Measurements from ENCODE around the gene SLC23A2.
"Not testable (repeated sequence)": the region's sequence is repeated elsewhere in the genome, so short reads cannot be mapped to it uniquely, and the experiment has no call there.

SLC23A2 gene

GRCh38 chr20:4876301-4876700 lies 125.0 kb downstream of the SLC23A2 start:
- DNase-seq (ENCODE audit: low read depth in 2 of 2): no peak

DNA sequence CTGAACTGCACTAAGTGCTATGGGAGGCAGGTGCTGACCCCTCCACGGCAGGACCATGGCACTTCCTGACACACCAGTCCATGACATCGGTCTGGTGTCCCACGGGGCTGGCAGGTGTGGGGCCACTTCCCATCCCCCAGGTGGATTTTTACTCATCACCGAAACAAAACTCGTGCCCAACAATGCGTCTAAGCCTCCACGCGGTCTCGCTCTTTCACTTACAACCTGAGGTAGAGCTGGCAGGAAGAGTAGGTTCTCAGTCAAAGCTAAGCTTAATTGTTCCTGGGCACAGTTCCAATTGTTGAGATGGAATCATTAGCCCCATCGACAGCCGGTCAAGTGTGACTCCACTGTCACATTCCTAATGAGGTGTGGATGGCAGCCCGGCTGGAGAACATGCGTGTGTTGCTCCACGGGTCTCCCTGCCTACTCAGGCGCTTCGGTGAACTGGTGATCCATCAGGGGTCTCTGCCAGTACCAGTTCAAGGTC lies 125.7 kb downstream of the SLC23A2 start:
- DNase-seq (ENCODE audit: low read depth in 2 of 2): no peak

GRCh38 chr20:4873396-4873795 lies 127.9 kb downstream of the SLC23A2 start:
- DNase-seq (ENCODE audit: low read depth in 2 of 2): no peak

DNA sequence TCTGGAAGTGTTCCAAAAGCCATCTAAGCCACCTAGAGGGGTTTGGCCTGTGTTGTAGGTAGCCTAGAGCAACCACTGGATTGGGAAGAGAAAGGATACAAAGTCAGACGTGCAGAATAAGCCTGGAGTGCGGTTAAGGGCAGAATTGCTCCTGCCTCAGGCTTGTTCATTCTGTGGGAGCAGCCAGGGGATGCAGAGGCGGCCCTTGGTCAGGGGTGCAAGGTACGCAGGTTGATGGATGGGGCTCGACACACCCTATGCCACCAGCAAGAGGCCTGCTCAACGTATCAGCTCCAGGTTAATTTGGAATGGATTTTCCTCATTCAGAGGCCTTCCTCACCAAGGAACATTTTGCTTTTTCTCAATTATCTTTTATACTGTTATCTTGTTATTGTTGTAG lies 129.8 kb downstream of the SLC23A2 start:
- no peak for DNase-seq (ENCODE audit: low read depth in 2 of 2)

DNA sequence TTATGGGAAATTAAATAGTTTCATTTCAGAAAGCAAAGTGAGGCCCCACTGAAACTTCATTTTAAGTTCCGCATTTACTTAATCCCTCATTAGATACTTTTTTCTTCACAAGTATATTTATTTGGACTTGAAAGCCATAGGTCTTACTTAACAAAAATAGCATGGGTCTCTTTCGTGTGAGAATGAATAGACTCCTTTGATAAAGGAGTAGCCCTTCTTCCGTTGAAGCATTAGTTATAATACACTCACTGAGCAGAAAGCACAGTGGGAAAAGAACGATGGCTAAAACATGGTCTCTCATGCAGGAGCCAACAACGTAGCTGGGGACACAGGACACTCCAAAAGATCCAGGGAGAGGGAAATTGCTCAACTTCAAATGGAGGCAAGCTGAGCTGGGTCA lies 130.4 kb downstream of the SLC23A2 start:
- no peak for DNase-seq (ENCODE audit: low read depth in 2 of 2)

GRCh38 chr20:4869290-4870193 lies 131.8 kb downstream of the SLC23A2 start:
- no peak for DNase-seq (ENCODE audit: low read depth in 2 of 2)

- no peak for DNase-seq (ENCODE audit: low read depth in 2 of 2)
Observed at GRCh38 chr20:4867051-4867450, 134.3 kb downstream of the SLC23A2 start.

- DNase-seq (ENCODE audit: low read depth in 2 of 2): no peak
Observed at GRCh38 chr20:4866429-4866828, 134.9 kb downstream of the SLC23A2 start.

GRCh38 chr20:4864311-4864752 lies 137.0 kb downstream of the SLC23A2 start:
- DNase-seq (ENCODE audit: low read depth in 2 of 2): no peak

GRCh38 chr20:4862661-4863060 lies 138.6 kb downstream of the SLC23A2 start:
- DNase-seq (ENCODE audit: low read depth in 2 of 2): no peak

- no peak for DNase-seq (ENCODE audit: low read depth in 2 of 2)
Observed at GRCh38 chr20:4861961-4862360, 139.3 kb downstream of the SLC23A2 start.

DNA sequence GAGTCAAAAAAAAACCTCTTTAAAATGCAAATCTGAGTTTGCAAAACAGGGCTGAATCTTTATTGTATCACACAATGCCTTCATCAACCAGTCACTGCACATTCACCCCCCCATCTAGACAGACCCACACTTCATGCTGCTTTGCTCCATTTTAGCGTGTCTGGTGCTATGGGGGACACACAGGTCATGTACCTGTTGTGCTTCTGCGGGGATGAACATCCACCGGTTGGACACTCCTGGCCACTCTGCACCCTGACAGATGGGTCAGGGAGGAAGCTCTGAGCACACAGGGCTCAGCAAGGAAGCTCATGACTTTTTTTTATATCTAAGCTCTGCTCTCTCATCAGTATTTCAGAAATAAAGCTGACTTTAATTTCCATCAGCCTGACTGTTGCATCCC lies 143.3 kb downstream of the SLC23A2 start:
- no peak for DNase-seq (ENCODE audit: low read depth in 2 of 2)

GRCh38 chr20:4856022-4856755 lies 145.1 kb downstream of the SLC23A2 start:
- no peak for DNase-seq (ENCODE audit: low read depth in 2 of 2)

GRCh38 chr20:4855555-4855954 lies 145.8 kb downstream of the SLC23A2 start:
- no peak for DNase-seq (ENCODE audit: low read depth in 2 of 2)

- DNase-seq (ENCODE audit: low read depth in 2 of 2): no peak
Observed at GRCh38 chr20:4855097-4855496, 146.2 kb downstream of the SLC23A2 start.

GRCh38 chr20:4854561-4854901 lies 146.8 kb downstream of the SLC23A2 start:
- DNase-seq (ENCODE audit: low read depth in 2 of 2): no peak

DNA sequence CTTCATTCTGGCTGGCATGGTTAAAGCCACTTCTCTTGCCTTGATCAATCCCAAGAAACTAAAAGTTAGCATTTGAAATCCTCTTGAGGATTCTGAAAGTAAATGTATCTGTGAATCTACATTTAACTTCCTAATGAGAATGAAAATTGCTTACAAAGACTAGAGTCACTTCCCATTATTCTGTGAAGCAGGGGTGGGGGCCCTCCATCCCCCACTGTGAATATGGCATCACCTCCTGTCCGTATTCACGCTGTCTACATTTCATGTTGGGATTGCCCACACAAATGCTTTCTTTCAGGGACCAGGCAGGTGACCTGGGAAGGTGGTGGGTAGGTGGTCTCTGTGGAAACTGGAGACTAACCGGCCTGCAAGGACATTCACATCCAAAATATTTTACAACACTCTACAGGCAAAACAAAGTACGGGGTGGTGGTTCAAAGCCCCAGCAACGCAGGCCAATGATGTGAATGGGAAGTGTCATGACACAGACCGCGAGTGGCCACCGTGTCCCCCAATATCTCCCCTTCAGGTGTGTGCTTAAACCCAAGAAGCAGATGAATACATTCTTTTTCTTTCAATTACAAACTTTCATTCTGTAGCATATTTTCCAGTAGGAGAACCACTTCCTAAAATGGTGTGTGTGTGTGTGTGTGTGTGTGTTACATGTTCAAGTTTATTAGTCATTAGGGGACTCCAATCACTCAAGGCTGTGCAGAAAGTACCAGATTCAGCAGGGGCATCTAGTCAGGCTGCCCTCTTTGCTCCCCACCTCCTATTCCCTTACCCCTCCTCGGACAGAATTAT lies 147.4 kb downstream of the SLC23A2 start:
- no peak for DNase-seq (ENCODE audit: low read depth in 2 of 2)

- DNase-seq (ENCODE audit: low read depth in 2 of 2): no peak
Observed at GRCh38 chr20:4853004-4853403, 148.3 kb downstream of the SLC23A2 start.

DNA sequence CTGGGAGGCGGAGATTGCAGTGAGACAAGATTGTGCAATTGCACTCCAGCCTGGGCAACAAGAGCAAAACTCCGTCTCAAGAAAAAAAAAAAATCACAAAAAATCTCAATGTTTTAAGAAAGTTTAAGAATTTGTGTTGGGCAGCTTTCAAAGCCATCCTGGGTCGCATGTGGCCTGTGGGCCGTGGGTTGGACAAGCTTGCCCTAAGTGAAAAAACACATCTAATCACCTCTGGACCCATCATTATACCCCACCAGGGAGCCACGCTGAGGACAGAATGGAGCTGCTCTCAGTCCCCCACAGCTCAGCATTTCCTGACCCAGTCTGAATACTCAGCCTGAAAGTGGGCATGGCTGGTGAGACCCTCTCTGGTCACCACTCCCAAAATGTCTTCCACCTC lies 150.3 kb downstream of the SLC23A2 start:
- DNase-seq (ENCODE audit: low read depth in 2 of 2): no peak

- not testable (repeated sequence) for DNase-seq (ENCODE audit: low read depth in 2 of 2)
Observed at GRCh38 chr20:4848829-4849228, 152.5 kb downstream of the SLC23A2 start.

GRCh38 chr20:4848041-4848440 lies 153.3 kb downstream of the SLC23A2 start:
- no peak for DNase-seq (ENCODE audit: low read depth in 2 of 2)

DNA sequence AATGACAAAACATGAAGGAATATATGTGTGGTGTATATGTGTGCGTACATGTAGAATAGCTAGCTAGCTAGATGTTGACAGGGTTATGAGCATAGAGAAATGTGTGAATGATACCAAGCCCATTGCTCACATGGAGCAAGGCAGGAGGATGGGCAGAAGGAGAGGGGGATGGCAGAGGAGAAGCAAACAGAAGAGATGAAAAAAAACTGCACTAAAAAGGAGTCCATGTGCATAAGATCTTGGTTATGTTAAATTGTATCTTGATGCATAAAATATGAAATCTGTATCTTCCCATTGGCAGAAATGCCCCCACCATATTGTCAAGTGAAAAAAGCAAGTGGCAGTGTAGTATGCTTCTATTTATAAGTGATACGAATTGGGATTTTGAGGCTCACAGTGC lies 154.5 kb downstream of the SLC23A2 start:
- no peak for DNase-seq (ENCODE audit: low read depth in 2 of 2)

Measured in activated CD4-positive, alpha-beta T cell treated with anti-CD3 and anti-CD28 coated beads for 24 hours (primary cell).